SK-N-SH (cell line): Measurements from ENCODE around the gene HID1. TPM values are rescaled to one million over a fixed set of nuclear protein-coding genes. Genes with fewer than 3 reads are reported as not detected.

Experiments
- CTCF ChIA-PET: fragments of 300-600, 350-600 bp; formaldehyde crosslinking; extraction: SDS; loops from one replicate; lab custom pipeline; 2021; lab: Yijun Ruan, JAX
- POLR2A ChIA-PET: fragments of 350-600 bp; sonication (Branson Sonifier 250); formaldehyde crosslinking; extraction: SDS; loops from one replicate; lab custom pipeline; 2020; ENCODE audit warnings: antibody characterized with exemption, inconsistent platforms; lab: Yijun Ruan, JAX
- DNase-seq: peaks from one replicate; pipeline ENCODE4 v3.0.0; 2012
- H2AFZ ChIP-seq: fragments of 200-600 bp; sonication (generic); 2 replicates; pipeline ENCODE4 v1.8.1; 2016; ENCODE audit warnings: antibody characterized with exemption, mild to moderate bottlenecking, low read depth
- H3F3A ChIP-seq: fragments of 200-600 bp; sonication (generic); replicated peaks from 2 replicates; pipeline ENCODE3; 2016; ENCODE audit warnings: antibody characterized with exemption, mild to moderate bottlenecking; ENCODE audit not compliant: insufficient read depth
- H3K27ac ChIP-seq, 2 experiments: fragments of 200-500 bp in 1 of 2; fragments of 200-600 bp in 1 of 2; sonication (Bioruptor generic) in 1 of 2; sonication (generic), shearing (Covaris generic) in 1 of 2; 2 replicates each; pipeline versions ENCODE4 v1.5.1 to v1.6.1; 2014 to 2016; ENCODE audit warnings: low read depth in 2 of 2, inconsistent platforms in 1 of 2, low read length in 1 of 2, mild to moderate bottlenecking in 1 of 2, mixed read lengths in 1 of 2
- H3K27me3 ChIP-seq: fragments of 200-600 bp; sonication (generic), shearing (Covaris generic); 2 replicates; pipeline ENCODE4 v1.6.1; 2016; ENCODE audit warnings: mixed run types; ENCODE audit not compliant: insufficient read depth
- H3K36me3 ChIP-seq, 2 experiments: fragments of 200-500 bp in 1 of 2; fragments of 200-600 bp in 1 of 2; sonication (Bioruptor generic) in 1 of 2; sonication (generic) in 1 of 2; replicated peaks in 1 of 2; 2 replicates each; pipeline versions ENCODE3 to v1.5.1; 2014 to 2016; ENCODE audit warnings: low read length in 1 of 2, mild to moderate bottlenecking in 1 of 2; ENCODE audit not compliant: insufficient read depth in 2 of 2, control insufficient read depth in 1 of 2
- H3K4me1 ChIP-seq, 2 experiments: fragments of 200-500 bp in 1 of 2; fragments of 200-600 bp in 1 of 2; sonication (Bioruptor generic) in 1 of 2; sonication (generic), shearing (Covaris generic) in 1 of 2; 2 replicates each; pipeline versions ENCODE4 v1.5.1 to v1.6.1; 2014 to 2016; ENCODE audit warnings: low read depth in 1 of 2, low read length in 1 of 2, mixed run types in 1 of 2; ENCODE audit not compliant: insufficient read depth in 2 of 2, control insufficient read depth in 1 of 2
- H3K4me2 ChIP-seq: fragments of 200-600 bp; sonication (generic), shearing (Covaris generic); 2 replicates; pipeline ENCODE4 v1.6.1; 2017; ENCODE audit warnings: mixed run types
- H3K4me3 ChIP-seq, 2 experiments: fragments of 200-500 bp in 1 of 2; fragments of 200-600 bp in 1 of 2; sonication (Bioruptor generic) in 1 of 2; sonication (generic), shearing (Covaris generic) in 1 of 2; 2 replicates each; pipeline versions ENCODE4 v1.5.1 to v1.8.1; 2014 to 2016; ENCODE audit warnings: low read depth in 2 of 2, inconsistent platforms in 1 of 2, low read length in 1 of 2, mild to moderate bottlenecking in 1 of 2, mixed read lengths in 1 of 2, moderate library complexity in 1 of 2
- H3K79me2 ChIP-seq: fragments of 200-600 bp; sonication (generic); 2 replicates; pipeline ENCODE4 v1.8.1; 2017; ENCODE audit warnings: mild to moderate bottlenecking; ENCODE audit not compliant: insufficient read depth
- H3K9ac ChIP-seq: fragments of 200-600 bp; sonication (generic); 2 replicates; pipeline ENCODE4 v1.6.1; 2017; ENCODE audit warnings: mixed run types
- H3K9me2 ChIP-seq: fragments of 200-600 bp; sonication (generic); 2 replicates; pipeline ENCODE4 v1.6.1; 2017; ENCODE audit warnings: mixed run types
- H3K9me3 ChIP-seq: fragments of 200-600 bp; sonication (generic); 2 replicates; pipeline ENCODE4 v1.6.1; 2017; ENCODE audit warnings: mixed run types, mild to moderate bottlenecking, moderate library complexity
- H4K20me1 ChIP-seq: fragments of 200-600 bp; sonication (generic); 2 replicates; pipeline ENCODE4 v1.6.1; 2017; ENCODE audit warnings: mild to moderate bottlenecking, mixed run types; ENCODE audit not compliant: insufficient read depth
- EP300 ChIP-seq, 2 experiments: IDR thresholded peaks; 2 replicates each; pipeline versions ENCODE4 v1.4.0 to v1.6.1; 2012; ENCODE audit warnings: borderline replicate concordance in 1 of 2, low read depth in 1 of 2, low read length in 1 of 2
- EZH2phosphoT487 ChIP-seq: fragments of 200-600 bp; sonication (generic); IDR thresholded peaks from 2 replicates; pipeline ENCODE4 v1.6.1; 2017; ENCODE audit warnings: low read depth, mixed run types, mild to moderate bottlenecking, antibody characterized with exemption, moderate library complexity, borderline replicate concordance
- GATA2 ChIP-seq: sonication (generic); formaldehyde crosslinking; IDR thresholded peaks from 2 replicates; pipeline ENCODE4 v1.5.0; 2020; ENCODE audit warnings: mild to moderate bottlenecking, missing genetic modification reagents
- MEF2A ChIP-seq: IDR thresholded peaks from 2 replicates; pipeline ENCODE4 v1.4.0; 2012; ENCODE audit warnings: low read depth, borderline replicate concordance
- NFIC ChIP-seq: IDR thresholded peaks from 2 replicates; pipeline ENCODE4 v1.4.0; 2012; ENCODE audit warnings: borderline replicate concordance
- POLR2AphosphoS5 ChIP-seq: IDR thresholded peaks from 2 replicates; pipeline ENCODE4 v1.6.1; 2012; ENCODE audit warnings: low read depth, low read length
- RCOR1 ChIP-seq: fragments of 150-350 bp; IDR thresholded peaks from 2 replicates; pipeline ENCODE4 v1.6.1; 2017; ENCODE audit warnings: antibody characterized with exemption, low read length
- RFX5 ChIP-seq: IDR thresholded peaks from 2 replicates; pipeline ENCODE4 v1.6.1; 2012; ENCODE audit warnings: mild to moderate bottlenecking, improper control_type of control experiment, low read length
- WGBS: methylation state at CpG from one replicate; pipeline ENCODE4 v1.1.6; 2017; ENCODE audit warnings: low lambda C conversion rate; 5-methylcytosine and 5-hydroxymethylcytosine counted together
- polyA plus RNA-seq, 3 experiments: library from polyadenylated mRNA; depleted of rRNA; stranded (reverse); fragments of >200 nt; gene quantifications; 2 replicates each; pipeline ENCODE4 v1.2.3, GENCODE V29; 2012

HID1 gene
- polyA plus RNA-seq, 1 of the 3 experiments (the other 2 are of a cell fraction) = 2.5 TPM

GRCh38 chr17:74901353-74902135 is 71.0 kb downstream of the HID1 start:
- TF ChIP-seq POLR2AphosphoS5 (no peak), RFX5 (no peak), RCOR1 (no peak), EZH2phosphoT487 (no peak), EP300 (IDR thresholded peaks at IDR 0.05; ENCODE audit: borderline replicate concordance in 1 of 2, low read depth in 1 of 2, low read length in 1 of 2) (no peak), MEF2A (no peak), GATA2 (CRISPR knock-in tag) (no peak), NFIC (no peak)
- TF ChIP-seq, all 33 proteins: peak for 0
- DNase-seq = no peak
- no peaks in the 10 kb centered on the region for H3F3A ChIP-seq
- no peaks in the 10 kb centered on the region for H3K79me2 ChIP-seq
- H3K9me3 ChIP-seq = no peaks in the 10 kb centered on the region
- no peaks in the 10 kb centered on the region for H3K36me3 ChIP-seq
- H3K27ac ChIP-seq = no peak overlapping the region
- CTCF ChIA-PET = interaction anchor here (0.9 to 3.1 kb wide), 7 partner anchors 11 to 300 kb away, joined by 3 to 13 read pairs (median 4); partner anchors contain the start of genes GRIN2C, OTOP2 and USH1G
- peaks cover 27% of the 10 kb centered on the region for H3K27me3 ChIP-seq
- H3K4me2 ChIP-seq = no peak overlapping the region
- 67% methylated on average over 14 of the region's 14 CpGs for WGBS
- H3K9ac ChIP-seq = no peak overlapping the region
- no peak overlapping the region for H3K4me3 ChIP-seq
- no peaks in the 10 kb centered on the region for H4K20me1 ChIP-seq
- POLR2A ChIA-PET = no interaction called here
- H3K4me1 ChIP-seq = no peaks in the 10 kb centered on the region
- no peak overlapping the region for H2AFZ ChIP-seq
- H3K9me2 ChIP-seq = no peaks in the 10 kb centered on the region

Other genes with a start within 250 kb of the HID1 start
- gene RAB37, start 235.5 kb downstream of the HID1 start, polyA plus RNA-seq (2012; rRNA removed) = 0.13 and 0.25 TPM in 2 replicates
- 26.9 and 40.1 TPM in 2 replicates for gene NHERF1, start 224.1 kb downstream of the HID1 start, polyA plus RNA-seq (2012; rRNA removed)
- gene NAT9, start 196.4 kb downstream of the HID1 start, polyA plus RNA-seq (2012; rRNA removed) = 117 and 190 TPM in 2 replicates
- gene GRIN2C, start 112.9 kb downstream of the HID1 start, polyA plus RNA-seq (2012; rRNA removed) = 0.39 and 0.45 TPM in 2 replicates
- gene FDXR, start 99.8 kb downstream of the HID1 start, polyA plus RNA-seq (2012; rRNA removed) = 86.7 and 89.5 TPM in 2 replicates
- gene FADS6, start 79.1 kb downstream of the HID1 start, polyA plus RNA-seq (2012; rRNA removed) = not detected in 2 replicates
- gene USH1G, start 49.5 kb downstream of the HID1 start, polyA plus RNA-seq (2012; rRNA removed) = 0.06 TPM in 1 of 2 replicates, not detected in the other
- not detected in 2 replicates for gene OTOP2, start 48.5 kb downstream of the HID1 start, polyA plus RNA-seq (2012; rRNA removed)
- gene OTOP3, start 36.9 kb downstream of the HID1 start, polyA plus RNA-seq (2012; rRNA removed) = not detected in 2 replicates
- gene CDR2L, start 14.9 kb upstream of the HID1 start, polyA plus RNA-seq (2012; rRNA removed) = 18.6 and 21.2 TPM in 2 replicates
- gene MRPL58, start 39.9 kb upstream of the HID1 start, polyA plus RNA-seq (2012; rRNA removed) = 87.3 and 89.2 TPM in 2 replicates
- gene ATP5PD, start 74.2 kb upstream of the HID1 start, polyA plus RNA-seq (2012; rRNA removed) = 354 and 454 TPM in 2 replicates
- 27.5 and 34.2 TPM in 2 replicates for gene KCTD2, start 74.5 kb upstream of the HID1 start, polyA plus RNA-seq (2012; rRNA removed)
- 0.03 and 0.06 TPM in 2 replicates for gene SLC16A5, start 115.2 kb upstream of the HID1 start, polyA plus RNA-seq (2012; rRNA removed)
- gene ARMC7, start 137.2 kb upstream of the HID1 start, polyA plus RNA-seq (2012; rRNA removed) = 7.3 and 10.8 TPM in 2 replicates
- 111 and 114 TPM in 2 replicates for gene NT5C, start 159.0 kb upstream of the HID1 start, polyA plus RNA-seq (2012; rRNA removed)
- 259 and 490 TPM in 2 replicates for gene JPT1, start 181.8 kb upstream of the HID1 start, polyA plus RNA-seq (2012; rRNA removed)
- 85.5 and 114 TPM in 2 replicates for gene SUMO2, start 210.2 kb upstream of the HID1 start, polyA plus RNA-seq (2012; rRNA removed)
- gene NUP85, start 232.9 kb upstream of the HID1 start, polyA plus RNA-seq (2012; rRNA removed) = 80.5 and 99.8 TPM in 2 replicates